ENCODE data around the gene CAPZB.

- TF ChIP-seq POLR2AphosphoS5 (IDR thresholded peaks at IDR 0.05) = no peak
- TF ChIP-seq CTCF (IDR thresholded peaks at IDR 0.05) = no peak
These were observed 174.4 kb downstream of the CAPZB start for GRCh38 chr1:19310720-19311502.

All from breast epithelium (tissue), 3 donors.